ENCODE results near the gene GSTM4.

GSTM4 gene

DNA sequence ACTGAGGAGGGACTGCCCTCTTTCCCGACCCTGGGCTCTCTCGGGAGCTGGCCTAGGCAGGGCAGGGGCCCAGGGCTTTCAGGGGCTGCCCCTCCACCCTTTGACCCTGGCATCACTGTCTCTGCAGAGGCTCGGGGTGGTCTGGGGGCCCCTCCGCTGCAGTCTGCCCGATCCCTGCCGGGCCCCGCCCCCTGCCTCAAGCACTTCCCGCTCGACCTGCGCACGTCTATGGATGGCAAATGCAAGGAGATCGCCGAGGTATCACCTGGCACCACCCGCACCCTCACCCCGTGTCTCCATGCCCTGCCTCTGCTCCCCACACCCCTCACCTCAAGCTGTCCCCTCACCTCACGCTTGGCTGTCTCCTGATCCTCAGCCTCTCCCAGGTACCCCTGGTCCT lies 30.7 kb upstream of the GSTM4 start:
- DNase-seq, result no peak

DNA sequence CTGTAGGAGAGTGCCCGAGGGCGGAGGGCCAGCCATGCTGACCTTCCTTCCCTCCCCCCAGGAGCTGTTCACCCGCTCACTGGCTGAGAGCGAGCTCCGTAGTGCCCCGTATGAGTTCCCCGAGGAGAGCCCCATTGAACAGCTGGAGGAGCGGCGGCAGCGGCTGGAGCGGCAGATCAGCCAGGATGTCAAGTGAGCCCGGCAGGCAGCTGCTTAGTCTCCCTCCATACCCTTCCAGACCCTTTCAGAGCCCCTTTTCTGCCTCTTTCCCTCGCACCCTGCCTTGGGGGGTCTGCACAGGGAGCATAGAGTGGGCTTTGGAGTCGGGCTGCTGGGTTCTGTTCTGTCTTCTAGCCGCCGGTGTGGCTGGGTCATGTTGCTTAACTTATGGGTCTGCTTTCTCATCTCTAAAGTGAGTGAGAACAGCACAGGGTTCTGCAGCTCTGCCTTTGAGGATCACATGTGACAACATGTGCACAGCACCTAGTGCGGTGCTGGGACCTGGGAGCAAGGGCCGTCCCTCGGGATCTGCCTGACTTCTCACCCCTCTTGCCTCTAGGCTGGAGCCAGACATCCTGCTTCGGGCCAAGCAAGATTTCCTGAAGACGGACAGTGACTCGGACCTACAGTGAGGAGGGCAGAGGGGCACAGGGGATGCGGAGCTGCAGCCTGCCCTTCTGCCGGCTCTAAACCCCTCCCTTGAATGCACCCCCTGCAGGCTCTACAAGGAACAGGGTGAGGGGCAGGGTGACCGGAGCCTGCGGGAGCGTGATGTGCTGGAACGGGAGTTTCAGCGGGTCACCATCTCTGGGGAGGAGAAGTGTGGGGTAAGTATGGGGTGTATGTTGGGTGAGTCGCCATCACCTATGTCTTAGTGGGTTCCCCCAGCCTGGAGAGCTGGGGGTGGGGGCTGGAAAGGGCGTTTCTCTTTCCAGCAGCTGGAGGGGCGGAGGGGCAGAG lies 30.0 kb upstream of the GSTM4 start:
- DNase-seq, result no peak

DNA sequence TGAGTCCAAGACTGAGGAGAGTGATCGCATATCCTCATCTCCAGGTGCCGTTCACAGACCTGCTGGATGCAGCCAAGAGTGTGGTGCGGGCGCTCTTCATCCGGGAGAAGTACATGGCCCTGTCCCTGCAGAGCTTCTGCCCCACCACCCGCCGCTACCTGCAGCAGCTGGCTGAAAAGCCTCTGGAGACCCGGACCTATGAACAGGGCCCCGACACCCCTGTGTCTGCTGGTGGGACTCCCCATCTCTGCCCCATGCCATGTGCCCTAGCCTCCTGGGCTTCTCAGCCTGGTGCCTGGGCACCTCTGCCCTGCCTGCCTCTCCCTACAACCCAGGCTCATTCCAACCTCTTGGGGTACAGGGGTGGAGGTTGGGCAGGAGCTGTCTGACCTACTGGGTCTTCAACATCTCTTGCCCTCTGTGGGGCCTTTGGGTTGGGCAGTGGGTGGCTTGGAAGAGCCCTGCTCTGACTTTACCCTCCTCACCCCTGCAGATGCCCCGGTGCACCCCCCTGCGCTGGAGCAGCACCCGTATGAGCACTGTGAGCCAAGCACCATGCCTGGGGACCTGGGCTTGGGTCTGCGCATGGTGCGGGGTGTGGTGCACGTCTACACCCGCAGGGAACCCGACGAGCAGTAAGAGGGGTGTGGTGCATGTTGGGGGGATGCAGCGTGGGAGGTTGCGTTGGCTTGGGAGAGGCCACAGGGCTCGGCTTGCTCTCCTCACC lies 29.1 kb upstream of the GSTM4 start:
- DNase-seq, result no peak

DNA sequence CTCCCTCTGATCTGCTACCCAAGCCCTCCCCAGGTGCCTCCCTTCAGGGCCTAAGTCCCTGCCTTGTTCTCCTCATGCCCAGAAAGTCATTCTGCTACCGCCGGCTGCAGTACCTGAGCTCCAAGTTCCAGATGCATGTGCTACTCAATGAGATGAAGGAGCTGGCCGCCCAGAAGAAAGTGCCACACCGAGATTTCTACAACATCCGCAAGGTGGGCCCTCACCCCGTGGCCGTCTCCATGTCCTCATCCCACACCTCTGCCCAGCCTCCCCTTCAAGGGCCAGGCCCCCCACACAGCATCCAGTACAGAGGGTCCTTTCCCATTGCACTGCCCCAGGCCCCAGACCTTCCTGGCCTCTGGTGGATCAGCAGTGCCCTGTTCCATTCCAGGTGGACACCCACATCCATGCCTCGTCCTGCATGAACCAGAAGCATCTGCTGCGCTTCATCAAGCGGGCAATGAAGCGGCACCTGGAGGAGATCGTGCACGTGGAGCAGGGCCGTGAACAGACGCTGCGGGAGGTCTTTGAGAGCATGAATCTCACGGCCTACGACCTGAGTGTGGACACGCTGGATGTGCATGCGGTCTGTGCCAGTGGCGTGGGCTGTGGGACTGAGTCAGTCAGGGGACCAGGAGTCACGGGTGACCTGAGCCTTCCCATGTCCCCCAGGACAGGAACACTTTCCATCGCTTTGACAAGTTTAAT lies 28.1 kb upstream of the GSTM4 start:
- no peak for DNase-seq

DNA sequence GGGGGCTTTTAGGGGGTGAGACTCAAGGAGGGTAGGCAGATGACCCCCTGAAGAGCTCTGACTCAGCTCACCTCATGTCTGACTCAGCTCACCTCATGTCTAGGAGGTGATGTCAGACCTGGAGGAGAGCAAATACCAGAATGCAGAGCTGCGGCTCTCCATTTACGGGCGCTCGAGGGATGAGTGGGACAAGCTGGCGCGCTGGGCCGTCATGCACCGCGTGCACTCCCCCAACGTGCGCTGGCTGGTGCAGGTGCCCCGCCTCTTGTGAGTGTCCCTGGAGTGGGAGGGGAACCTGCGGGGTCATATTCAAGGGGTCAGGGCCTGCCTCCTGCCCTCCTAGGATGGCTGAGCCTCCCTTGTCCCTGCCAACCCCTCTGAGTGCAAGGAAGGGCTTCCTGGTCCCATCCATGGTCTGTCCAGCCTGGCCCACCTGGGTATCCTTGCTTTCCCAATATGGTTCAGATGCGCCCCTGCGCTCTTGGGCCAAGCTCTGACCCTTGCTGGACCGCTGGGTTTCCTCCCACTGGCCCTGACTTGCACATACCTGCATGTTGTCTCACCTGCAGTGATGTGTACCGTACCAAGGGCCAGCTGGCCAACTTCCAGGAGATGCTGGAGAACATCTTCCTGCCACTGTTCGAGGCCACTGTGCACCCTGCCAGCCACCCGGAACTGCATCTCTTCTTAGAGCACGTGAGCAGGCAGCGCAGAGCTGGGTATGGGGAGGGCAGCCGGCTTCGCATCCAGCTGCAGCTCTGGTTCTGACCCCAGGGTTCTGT lies 27.2 kb upstream of the GSTM4 start:
- DNase-seq, result no peak

DNA sequence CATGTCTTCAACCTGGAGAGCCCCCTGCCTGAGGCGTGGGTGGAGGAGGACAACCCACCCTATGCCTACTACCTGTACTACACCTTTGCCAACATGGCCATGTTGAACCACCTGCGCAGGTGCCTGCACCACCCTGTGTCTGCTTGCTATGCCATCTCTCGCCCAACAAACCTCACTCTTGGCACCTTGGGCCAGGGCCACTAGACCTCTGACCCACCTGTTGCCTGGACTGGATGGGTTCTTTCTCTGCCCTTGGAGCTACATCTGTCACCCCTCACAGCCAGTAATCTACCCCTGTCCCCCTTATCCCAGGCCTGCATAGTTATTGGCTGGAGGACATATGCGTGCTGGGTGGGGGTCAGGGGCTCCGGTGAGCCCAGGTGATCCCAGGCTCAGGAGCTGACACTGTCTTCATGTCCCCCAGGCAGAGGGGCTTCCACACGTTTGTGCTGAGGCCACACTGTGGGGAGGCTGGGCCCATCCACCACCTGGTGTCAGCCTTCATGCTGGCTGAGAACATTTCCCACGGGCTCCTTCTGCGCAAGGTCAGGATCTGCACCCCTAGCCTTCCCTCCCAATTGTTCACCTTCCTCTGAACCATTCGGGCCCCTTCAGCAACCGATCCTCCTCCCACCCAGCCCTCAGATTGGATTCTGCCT lies 26.4 kb upstream of the GSTM4 start:
- DNase-seq, result no peak

DNA sequence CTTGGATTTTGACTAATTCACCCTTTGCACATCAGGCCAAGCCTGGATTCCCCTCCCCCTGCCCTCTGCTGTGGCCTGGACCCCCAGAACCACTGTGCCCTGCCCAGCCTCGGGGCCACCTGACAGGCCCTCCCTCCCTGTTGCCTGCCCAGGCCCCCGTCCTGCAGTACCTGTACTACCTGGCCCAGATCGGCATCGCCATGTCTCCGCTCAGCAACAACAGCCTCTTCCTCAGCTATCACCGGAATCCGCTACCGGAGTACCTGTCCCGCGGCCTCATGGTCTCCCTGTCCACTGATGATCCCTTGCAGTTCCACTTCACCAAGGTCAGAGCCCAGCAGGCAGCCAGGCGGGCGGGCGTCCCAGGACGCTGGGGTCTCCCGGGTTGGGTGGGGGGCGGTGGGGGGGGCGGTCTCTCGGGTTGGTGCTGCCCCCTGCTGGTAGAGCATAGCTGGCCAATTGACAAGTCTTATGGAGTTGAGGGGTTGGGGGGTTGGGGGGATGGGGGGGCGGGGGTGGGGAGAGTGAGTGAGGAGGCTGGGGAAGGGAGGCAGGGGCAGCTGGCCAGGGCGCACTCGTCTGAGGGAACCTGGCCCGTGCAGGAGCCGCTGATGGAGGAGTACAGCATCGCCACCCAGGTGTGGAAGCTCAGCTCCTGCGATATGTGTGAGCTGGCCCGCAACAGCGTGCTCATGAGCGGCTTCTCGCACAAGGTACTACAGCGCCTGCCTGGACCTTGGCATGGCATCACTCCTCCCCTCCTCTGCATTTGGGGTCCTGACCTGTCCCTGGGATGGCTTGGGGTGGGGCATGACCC lies 25.6 kb upstream of the GSTM4 start:
- peak; percentile 73 for DNase-seq

DNA sequence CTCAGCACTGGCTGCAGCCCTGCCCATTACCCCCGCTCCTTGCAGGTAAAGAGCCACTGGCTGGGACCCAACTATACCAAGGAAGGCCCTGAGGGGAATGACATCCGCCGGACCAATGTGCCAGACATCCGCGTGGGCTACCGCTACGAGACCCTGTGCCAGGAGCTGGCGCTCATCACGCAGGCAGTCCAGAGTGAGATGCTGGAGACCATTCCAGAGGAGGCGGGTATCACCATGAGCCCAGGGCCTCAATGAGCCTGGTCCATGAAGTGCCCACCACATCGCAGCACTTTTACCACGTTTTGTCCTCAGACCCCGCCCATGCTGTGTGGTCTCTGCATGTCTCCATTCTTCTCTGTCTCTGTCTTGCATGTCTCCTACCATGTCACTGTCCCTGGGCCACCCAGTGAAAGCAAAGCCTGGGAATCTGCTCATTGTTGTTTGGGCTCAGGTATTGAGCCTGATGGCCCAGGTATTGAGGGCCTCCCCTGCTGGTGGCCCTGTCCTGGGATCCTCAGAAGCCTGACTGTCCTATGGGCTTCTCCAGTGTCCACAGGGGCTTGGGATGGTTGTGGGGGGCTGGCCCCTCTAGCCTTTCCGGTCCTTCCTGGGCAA lies 24.9 kb upstream of the GSTM4 start:
- DNase-seq, result no peak

DNA sequence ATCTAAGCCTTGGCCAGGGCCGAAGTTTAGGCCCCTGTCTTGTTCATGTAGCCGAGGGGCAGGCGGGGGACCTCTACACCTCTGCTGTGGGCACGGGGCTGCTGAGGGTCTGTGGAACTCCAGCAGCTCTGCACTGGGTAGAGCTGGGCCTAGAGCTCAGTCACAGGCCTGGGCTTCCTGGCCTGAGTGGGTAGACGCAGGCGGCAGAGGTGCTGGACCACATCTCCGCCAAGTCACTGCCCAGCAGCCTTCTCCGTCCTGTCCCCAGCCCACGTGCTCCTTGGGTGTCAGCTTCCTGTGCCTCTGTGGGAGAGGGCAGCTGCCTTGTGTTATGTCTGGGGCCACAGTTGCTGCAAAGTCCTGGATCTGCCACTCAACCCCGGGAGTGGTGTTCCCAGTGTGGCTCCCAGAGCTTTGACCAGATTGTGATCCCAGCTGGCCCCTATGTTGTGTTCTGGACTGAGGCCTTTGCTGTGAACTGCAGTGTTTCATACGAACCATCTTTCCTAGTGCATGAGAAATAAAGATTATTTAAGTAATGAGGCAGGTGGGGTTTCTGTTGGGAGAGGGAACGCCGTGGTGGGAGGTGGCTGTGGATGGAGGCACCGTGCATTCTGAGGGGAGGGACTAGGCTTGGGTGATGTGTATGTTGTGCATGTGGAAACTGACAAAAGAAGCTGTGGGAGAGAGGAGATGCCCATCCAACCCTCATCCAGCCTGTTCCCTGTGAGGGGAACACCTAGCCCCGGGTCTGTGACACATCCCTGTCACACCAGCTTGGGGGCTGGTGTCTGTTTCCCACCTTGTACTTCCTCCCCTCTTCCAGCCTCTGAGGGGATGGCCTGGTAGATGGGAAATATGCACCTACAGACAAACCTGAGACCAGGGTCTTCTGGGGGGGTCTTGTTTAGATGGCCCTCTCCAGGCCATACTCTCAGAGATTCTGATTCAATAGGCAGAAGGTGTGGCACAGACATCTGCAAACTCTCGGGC lies 24.1 kb upstream of the GSTM4 start:
- no peak for DNase-seq

DNA sequence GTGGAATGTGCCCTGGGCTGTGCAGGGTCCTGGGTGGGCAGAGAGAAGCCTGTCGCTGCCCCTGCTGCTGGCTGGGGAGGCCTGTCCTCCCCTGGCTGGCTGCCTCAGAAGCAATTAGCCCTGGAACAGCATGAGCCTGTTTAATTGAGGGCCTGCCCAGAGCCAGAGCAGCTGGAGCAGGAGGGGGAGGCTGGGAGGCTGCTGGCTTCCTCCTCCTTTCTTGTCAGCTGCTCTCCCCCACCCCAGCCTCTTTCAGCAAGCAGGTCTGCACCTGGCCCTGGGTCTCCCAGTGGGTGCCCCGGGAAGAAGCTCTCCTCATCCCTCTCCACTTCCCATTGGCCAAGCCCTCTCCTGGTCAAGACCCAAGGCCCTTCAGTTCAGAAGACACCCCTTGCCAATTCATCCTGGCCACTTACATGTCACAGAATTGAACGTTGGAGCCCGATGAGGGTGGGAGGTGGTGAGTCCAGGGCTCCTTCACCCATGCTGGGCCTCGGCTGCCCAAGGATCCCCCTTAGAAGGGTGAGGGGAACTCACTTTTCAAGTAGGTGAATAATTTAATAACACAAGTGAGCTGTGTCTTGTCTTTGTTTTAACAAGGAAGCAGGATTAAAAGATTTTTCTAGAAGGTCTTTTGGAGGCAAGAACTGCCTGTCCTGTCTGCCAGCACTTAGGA lies 23.1 kb upstream of the GSTM4 start:
- DNase-seq, result no peak

DNA sequence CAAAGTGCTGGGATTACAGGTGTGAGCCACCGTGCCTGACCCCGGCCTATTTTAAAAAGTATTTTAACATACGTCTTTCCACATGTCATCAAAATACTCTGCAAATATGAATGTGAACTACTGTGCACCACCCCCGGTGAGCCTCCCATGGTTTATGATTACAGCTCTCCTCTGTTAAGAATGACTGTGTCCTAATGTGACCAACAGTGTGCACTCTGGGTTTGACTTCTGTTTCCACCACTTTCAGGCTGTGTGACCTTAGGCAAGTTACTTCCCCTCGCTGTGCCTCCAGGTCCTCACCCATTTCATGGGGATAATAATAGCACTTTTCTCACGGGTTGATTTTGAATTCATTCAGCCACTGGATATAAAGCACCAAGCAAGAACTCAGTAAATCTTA lies 21.6 kb upstream of the GSTM4 start:
- no peak for DNase-seq

DNA sequence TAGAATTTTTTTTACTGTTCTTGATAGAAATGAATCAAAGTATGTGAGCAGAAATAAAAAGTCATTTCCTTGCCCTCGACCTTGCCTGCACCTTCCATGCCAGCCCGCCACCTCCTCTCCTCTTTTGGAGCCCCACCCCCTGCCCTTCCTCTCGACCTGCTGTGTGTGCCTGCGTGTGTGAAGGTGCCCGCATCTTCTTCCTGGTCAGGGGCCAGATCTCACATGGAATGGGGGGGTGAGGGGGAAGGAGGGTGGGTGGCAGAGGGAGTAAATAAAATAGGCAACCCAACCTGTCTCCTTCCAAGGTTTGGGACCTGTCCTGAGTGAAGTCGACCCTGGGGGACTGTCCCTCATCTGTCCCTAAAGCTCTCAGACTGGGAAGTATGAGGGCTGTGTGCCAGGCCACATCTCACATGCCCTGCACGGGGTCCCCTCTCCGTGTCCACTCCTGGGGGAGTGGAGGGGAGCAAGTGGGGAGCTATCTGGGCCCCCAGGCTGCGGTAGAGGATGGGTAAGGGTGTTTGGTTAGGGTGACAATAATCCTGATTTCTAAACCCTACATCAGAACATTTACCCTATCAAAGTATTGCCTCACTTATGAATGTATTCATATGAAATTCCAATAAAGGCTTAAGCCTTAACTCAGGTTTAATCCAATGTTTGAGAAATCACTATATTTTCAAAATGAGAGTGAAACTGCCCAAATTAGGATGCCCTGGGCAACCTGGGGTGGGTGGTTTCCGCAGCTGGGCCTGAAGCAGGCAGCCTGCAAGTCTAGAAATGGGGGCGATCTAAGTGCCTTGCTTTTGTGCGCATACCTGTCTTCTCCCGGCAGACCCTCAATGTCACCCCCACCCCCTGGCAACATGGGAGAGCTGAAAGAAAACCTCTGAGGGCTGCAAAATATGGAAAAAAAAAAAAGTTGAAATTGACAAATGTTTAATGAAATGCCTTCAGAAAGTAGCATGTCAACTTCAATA lies 20.8 kb upstream of the GSTM4 start:
- no peak for DNase-seq

DNA sequence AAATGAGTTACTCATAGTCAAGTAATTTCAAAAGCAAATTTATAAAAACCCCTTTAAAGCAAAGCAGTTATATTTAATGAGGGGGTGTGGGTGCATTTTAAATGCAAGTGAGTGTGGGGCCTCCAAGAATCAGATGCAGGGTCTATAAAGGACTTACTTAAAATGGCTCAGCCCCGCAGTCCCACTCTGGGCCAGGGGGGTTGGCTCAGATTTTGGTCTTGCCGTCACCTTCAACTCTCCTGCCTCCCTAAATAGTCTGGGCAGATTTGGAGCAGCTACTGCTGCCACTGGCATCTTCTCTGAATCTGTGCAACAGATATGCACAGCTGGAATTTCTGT lies 20.1 kb upstream of the GSTM4 start:
- no peak for DNase-seq

DNA sequence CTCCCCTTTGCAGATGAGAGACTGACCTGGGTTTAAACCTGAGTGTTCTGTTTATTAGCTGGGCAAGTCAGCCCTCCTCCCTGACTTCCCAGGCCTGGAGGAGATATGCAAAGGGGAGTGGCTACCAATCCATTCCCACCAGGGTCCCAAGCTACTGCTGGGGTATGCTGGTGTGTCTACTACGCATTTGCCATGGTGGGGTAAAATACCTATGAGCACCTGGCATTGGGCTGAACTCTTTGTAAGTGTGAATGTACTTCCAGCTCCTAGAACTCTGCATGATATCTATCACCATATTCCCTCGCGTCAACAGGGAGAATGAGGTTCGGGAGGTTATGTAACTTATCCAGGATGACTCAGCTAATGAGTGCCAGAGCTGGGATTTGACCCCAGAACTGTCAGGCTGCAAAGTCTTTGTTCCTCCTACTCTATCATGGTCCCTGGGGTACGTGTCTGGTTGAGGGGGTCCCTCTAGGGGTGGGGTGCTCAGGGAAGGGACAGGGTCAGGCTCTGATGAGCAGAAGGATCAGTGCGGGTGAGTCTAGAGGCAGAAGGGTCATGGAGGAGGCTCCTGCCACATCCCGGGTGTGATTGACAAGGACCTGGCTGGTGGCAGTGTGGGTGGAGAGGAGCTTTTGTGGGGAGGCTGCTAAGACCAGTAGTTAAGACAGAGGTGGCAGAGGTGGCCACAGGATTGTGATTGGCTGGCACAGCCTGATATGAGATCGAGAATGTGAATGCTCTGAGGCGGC lies 19.5 kb upstream of the GSTM4 start:
- DNase-seq, result no peak

DNA sequence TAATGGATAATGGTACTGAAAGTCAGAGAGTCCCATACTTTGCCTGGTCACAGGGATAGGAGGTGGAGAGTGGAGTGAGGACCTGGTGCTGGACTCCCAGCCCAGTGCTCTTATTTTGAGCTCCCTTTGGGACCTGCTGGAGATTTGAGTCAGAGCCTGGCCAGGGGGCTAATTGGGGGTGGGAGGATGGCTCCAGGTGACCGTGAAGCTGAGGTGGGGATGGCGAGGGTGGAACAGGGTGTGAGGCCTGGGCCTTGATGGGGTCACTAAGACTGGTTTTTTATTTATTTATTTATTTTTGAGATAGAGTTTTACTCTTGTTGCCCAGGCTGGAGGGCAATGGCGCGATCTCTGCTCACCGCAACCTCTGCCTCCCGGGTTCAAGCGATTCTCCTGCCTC lies 18.5 kb upstream of the GSTM4 start:
- DNase-seq, result no peak

DNA sequence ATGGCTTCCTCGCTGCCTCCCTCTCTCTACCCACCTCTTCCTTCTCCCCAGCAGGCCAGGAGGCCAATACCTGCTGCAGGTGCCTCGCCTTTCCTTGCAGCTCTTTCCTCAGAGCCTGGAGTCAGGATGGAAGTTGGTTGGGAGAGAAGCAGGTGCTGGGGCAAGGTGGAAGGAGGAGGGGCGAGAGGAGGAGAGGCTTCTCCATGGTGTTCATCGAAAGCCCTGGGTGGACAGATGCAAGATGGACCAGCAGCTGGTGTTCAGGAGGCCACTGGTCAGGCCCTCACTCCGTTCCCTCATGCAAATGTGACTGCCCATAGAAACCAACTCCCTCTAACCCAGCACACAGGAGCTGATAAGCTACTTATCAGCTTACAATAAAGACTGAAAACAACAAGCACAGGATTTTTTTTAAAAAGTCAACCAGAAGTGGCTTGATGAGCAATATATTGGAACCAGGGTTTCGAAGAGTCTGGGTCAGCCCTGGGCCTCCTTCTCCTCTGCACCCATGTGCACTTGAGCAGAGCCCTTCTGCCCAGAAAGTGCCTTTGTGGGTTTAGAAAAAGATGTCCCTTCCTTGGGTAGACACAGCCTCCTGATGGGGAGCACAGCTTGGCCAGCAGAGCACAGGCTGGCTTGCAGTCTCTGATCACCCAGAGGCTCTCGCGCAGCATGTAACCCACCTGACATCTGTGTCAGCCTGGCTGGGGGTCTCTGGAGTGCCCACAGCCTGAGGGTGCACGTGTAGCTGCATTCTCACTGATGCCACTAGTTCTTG lies 16.6 kb upstream of the GSTM4 start:
- DNase-seq, result no peak
